OCI-LY3 (cell line): ENCODE results near the gene TMEM253.

Experiments
- H2AFZ ChIP-seq: fragments of 200-600, 300-600 bp; shearing (Covaris generic); 2 replicates; pipeline ENCODE4 v1.6.0; 2014; ENCODE audit warnings: antibody characterized with exemption, low read depth, low read length
- H3K27ac ChIP-seq: fragments of 200-600, 300-600 bp; sonication (generic); 2 replicates; pipeline ENCODE4 v1.5.1; 2014; ENCODE audit warnings: mild to moderate bottlenecking, low read length, moderate library complexity, mixed read lengths
- H3K27me3 ChIP-seq: fragments of 200-600, 300-600 bp; sonication (generic); 2 replicates; pipeline ENCODE4 v1.6.1; 2014; ENCODE audit warnings: low read depth, low read length, mixed read lengths
- H3K36me3 ChIP-seq: fragments of 200-600, 300-600 bp; sonication (generic); replicated peaks from 2 replicates; pipeline ENCODE3; 2014; ENCODE audit warnings: low read depth, low read length, mixed read lengths
- H3K4me1 ChIP-seq: fragments of 300-600, 200-600 bp; sonication (generic); 2 replicates; pipeline ENCODE4 v1.6.1; 2014; ENCODE audit warnings: low read length, mixed read lengths
- H3K4me2 ChIP-seq: fragments of 200-600, 300-600 bp; sonication (generic); 2 replicates; pipeline ENCODE4 v1.6.1; 2014; ENCODE audit warnings: low read length, mixed read lengths
- H3K4me3 ChIP-seq: fragments of 300-600, 200-600 bp; sonication (generic); 2 replicates; pipeline ENCODE4 v1.5.1; 2014; ENCODE audit warnings: antibody characterized with exemption, mild to moderate bottlenecking, low read length, moderate library complexity
- H3K79me2 ChIP-seq: fragments of 300-600, 200-600 bp; shearing (Covaris generic); 2 replicates; pipeline ENCODE4 v1.6.1; 2014; ENCODE audit warnings: mild to moderate bottlenecking, low read length, mixed read lengths
- H3K9ac ChIP-seq: fragments of 300-600, 200-600 bp; shearing (Covaris generic); 2 replicates; pipeline ENCODE4 v1.6.0; 2014; ENCODE audit warnings: mild to moderate bottlenecking, low read length, moderate library complexity
- H3K9me3 ChIP-seq: fragments of 200-600, 300-600 bp; shearing (Covaris generic); 2 replicates; pipeline ENCODE4 v1.6.1; 2014; ENCODE audit warnings: low read length, mixed read lengths; ENCODE audit not compliant: insufficient read depth
- H4K20me1 ChIP-seq: fragments of 200-600, 300-600 bp; sonication (generic); 2 replicates; pipeline ENCODE4 v1.6.1; 2016; ENCODE audit warnings: low read length, mixed read lengths; ENCODE audit not compliant: insufficient read depth
- EZH2phosphoT487 ChIP-seq: fragments of 200-600 bp; shearing (Covaris generic); IDR thresholded peaks from 2 replicates; pipeline ENCODE4 v1.6.1; 2018; ENCODE audit warnings: antibody characterized with exemption, mixed run types, low read depth
- TF ChIP-seq, protein P1 (sequence below): fragments of 200-600, 300-600 bp; sonication (generic); IDR thresholded peaks from 2 replicates; pipeline ENCODE4 v1.5.1; 2014; ENCODE audit warnings: antibody characterized with exemption, low read length, low read depth

The TMEM253 gene

DNA sequence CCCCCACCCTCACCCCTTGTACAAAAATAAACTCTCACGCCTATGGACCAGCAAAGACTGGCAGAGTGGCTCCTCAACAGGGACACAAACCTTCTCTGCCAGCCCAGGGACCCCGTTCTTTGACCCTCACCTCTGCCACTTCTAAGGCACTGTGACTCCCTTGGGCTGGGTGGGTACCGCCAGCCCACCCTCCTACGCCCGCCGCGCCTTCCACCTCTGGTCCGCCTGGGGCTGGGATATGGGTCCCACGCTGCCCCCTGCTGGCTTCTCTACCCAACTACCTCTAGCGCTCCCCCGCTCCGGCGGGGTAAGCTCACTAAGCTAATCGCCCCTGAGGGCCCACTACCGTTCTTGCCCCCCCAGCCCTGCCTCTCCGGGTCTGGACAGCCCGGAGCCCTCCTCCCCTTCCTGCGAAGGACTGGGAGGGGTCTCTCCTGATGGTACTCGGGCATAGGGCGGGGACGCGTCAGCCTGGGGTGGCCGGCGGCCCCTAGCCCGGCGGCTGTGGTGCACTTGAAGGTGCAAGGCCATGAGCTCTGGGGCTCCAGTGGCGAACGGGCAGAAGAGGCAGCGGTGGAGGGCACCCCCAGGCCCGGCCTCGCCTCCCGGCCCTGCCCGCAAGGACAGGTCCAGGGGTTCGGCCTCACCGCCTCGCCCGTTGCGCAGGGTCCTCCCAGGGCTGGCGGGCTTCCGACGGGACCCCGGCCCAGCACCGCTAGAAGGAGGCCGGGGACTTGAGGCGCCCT is 10.5 kb upstream of the TMEM253 start:
- no peak overlapping the region for H3K9ac ChIP-seq
- no peaks in the 10 kb centered on the region for H3K27me3 ChIP-seq
- H3K9me3 ChIP-seq = no peaks in the 10 kb centered on the region
- H4K20me1 ChIP-seq = 0 out of 2 replicates have a peak, but pooled peaks cover 6% of the 10 kb centered on the region
- no peaks in the 10 kb centered on the region for H3K79me2 ChIP-seq
- TF ChIP-seq, protein P1, sequence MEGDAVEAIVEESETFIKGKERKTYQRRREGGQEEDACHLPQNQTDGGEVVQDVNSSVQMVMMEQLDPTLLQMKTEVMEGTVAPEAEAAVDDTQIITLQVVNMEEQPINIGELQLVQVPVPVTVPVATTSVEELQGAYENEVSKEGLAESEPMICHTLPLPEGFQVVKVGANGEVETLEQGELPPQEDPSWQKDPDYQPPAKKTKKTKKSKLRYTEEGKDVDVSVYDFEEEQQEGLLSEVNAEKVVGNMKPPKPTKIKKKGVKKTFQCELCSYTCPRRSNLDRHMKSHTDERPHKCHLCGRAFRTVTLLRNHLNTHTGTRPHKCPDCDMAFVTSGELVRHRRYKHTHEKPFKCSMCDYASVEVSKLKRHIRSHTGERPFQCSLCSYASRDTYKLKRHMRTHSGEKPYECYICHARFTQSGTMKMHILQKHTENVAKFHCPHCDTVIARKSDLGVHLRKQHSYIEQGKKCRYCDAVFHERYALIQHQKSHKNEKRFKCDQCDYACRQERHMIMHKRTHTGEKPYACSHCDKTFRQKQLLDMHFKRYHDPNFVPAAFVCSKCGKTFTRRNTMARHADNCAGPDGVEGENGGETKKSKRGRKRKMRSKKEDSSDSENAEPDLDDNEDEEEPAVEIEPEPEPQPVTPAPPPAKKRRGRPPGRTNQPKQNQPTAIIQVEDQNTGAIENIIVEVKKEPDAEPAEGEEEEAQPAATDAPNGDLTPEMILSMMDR = peak; percentile 65
- TF ChIP-seq EZH2phosphoT487 = no peak
- no peak overlapping the region for H3K4me3 ChIP-seq
- no peak overlapping the region for H2AFZ ChIP-seq
- H3K4me1 ChIP-seq = peaks cover 6% of the 10 kb centered on the region; the same call in 1 of the 2 replicates
- no peak overlapping the region for H3K27ac ChIP-seq
- H3K4me2 ChIP-seq = no peak overlapping the region
- peaks cover 15% of the 10 kb centered on the region for H3K36me3 ChIP-seq

DNA sequence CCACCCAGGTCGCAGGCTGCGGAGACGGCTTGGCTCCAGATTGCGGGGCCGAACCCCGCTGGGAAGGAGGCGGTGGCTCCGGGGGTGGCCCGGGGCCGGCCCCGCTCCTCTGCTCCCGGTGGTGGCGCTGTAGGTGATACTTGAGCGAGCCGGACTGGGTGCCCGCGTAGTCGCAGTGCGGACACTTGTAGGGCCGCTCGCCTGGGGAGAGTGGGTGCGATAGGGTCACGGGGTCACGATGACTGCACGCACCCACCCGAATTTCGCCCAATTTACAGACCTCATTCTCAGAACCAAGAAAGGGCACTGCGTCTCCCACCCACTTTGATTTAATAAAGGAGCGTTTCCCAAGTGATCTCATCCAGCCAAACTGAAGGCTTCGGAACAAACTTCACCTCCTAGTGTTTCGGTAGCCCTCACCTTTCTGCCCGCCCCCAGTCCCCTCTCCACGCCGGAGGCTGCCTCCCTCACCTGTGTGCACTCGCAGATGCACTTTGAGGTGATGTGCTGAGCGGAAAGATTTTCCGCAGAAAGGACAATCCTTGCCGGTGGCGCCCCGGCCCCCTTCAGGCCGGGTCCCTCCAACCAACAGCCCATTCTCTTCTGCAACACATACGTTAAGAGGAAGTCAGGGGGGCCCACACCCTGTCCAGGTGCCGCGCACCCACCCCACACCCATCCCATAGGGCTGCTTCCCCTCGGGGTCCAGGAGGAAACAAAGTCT is 9.8 kb upstream of the TMEM253 start:
- Histone ChIP-seq H3K9me3 (no peaks in the 10 kb centered on the region), H2AFZ (no peak overlapping the region), H3K27me3 (no peaks in the 10 kb centered on the region), H3K4me2 (no peak overlapping the region), H3K9ac (no peak overlapping the region), H3K4me1 (peaks cover 6% of the 10 kb centered on the region; the same call in 1 of the 2 replicates), H3K36me3 (peaks cover 15% of the 10 kb centered on the region), H3K27ac (no peak overlapping the region), H3K4me3 (no peak overlapping the region), H4K20me1 (0 out of 2 replicates have a peak, but pooled peaks cover 6% of the 10 kb centered on the region), H3K79me2 (no peaks in the 10 kb centered on the region)
- TF ChIP-seq, protein P1 = no peak
- TF ChIP-seq EZH2phosphoT487 = no peak

DNA sequence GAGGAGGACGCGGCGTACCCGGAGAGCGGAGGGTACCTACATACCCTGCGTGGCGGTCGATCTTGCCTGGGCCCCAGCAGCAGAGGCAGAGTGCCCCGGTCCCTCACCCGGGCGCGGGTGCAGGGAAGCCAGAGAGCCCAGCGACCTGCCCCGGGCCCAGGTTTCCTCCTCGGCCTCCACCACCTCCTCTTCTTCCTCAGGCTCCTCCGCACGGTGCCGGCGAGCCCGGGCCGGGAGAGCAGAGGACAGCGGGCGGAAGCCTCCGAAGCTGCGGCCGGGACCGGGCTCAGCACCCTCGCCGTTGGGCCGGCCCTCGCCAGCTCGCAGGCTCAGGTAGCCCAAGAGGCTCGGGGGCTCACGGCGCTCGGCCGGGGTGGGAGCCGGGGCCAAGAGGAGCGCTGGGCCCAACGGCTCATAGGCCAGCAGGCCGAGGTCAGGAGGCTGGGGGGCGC is 9.0 kb upstream of the TMEM253 start:
- no peak overlapping the region for H3K4me3 ChIP-seq
- 0 out of 2 replicates have a peak, but pooled peaks cover 6% of the 10 kb centered on the region for H4K20me1 ChIP-seq
- no peak overlapping the region for H3K9ac ChIP-seq
- H3K27ac ChIP-seq = no peak overlapping the region
- TF ChIP-seq, protein P1 = no peak
- no peaks in the 10 kb centered on the region for H3K9me3 ChIP-seq
- no peaks in the 10 kb centered on the region for H3K27me3 ChIP-seq
- peaks cover 6% of the 10 kb centered on the region; the same call in 1 of the 2 replicates for H3K4me1 ChIP-seq
- H3K36me3 ChIP-seq = peaks cover 12% of the 10 kb centered on the region
- H3K4me2 ChIP-seq = no peak overlapping the region
- no peaks in the 10 kb centered on the region for H3K79me2 ChIP-seq
- no peak overlapping the region for H2AFZ ChIP-seq
